Right forelimb (tissue), 1 donor: ENCODE measurements around the gene FBXW11.
"Not testable (repeated sequence)": the region's sequence is repeated elsewhere in the genome, so short reads cannot be mapped to it uniquely, and the experiment has no call there.

ENCODE experiments used
- DNase-seq: peaks from one replicate; pipeline ENCODE4 v3.0.0-alpha.2; 2018

FBXW11 gene

GRCh38 chr5:172006321-172007174 is at the start of gene FBXW11:
FBXW11 (minus strand) TSS chr5:172006638; CDS start chr5:172006502, 136 bp downstream.
- DNase-seq, result peak; percentile 95

- DNase-seq, result no peak
These were observed 49.6 kb upstream of the FBXW11 start for GRCh38 chr5:172055996-172056395.

- DNase-seq, result no peak
These were observed 49.0 kb upstream of the FBXW11 start for GRCh38 chr5:172055421-172055820.

GRCh38 chr5:172054611-172055153 is 48.2 kb upstream of the FBXW11 start:
- DNase-seq, result no peak

GRCh38 chr5:172052450-172053236 is 46.2 kb upstream of the FBXW11 start:
- DNase-seq, result no peak

GRCh38 chr5:172051643-172052339 is 45.4 kb upstream of the FBXW11 start:
- no peak for DNase-seq

GRCh38 chr5:172050080-172050479 is 43.6 kb upstream of the FBXW11 start:
- no peak for DNase-seq

- no peak for DNase-seq
These were observed 42.9 kb upstream of the FBXW11 start for GRCh38 chr5:172049226-172049796.

- no peak for DNase-seq
These were observed 42.2 kb upstream of the FBXW11 start for GRCh38 chr5:172048539-172049101.

GRCh38 chr5:172048170-172048422 is 41.7 kb upstream of the FBXW11 start:
- no peak for DNase-seq

- no peak for DNase-seq
These were observed 40.2 kb upstream of the FBXW11 start for GRCh38 chr5:172046593-172046992.

- DNase-seq, result no peak
These were observed 38.8 kb upstream of the FBXW11 start for GRCh38 chr5:172045315-172045632.

GRCh38 chr5:172044631-172045314 is 38.3 kb upstream of the FBXW11 start:
- DNase-seq, result no peak

GRCh38 chr5:172043865-172044264 is 37.4 kb upstream of the FBXW11 start:
- no peak for DNase-seq

- no peak for DNase-seq
These were observed 35.7 kb upstream of the FBXW11 start for GRCh38 chr5:172042183-172042582.

- DNase-seq, result no peak
These were observed 31.7 kb upstream of the FBXW11 start for GRCh38 chr5:172038167-172038566.

GRCh38 chr5:172035049-172035448 is 28.6 kb upstream of the FBXW11 start:
- no peak for DNase-seq

- no peak for DNase-seq
These were observed 25.5 kb upstream of the FBXW11 start for GRCh38 chr5:172031894-172032461.

- no peak for DNase-seq
These were observed 23.4 kb upstream of the FBXW11 start for GRCh38 chr5:172029876-172030275.

GRCh38 chr5:172028167-172028566 is 21.7 kb upstream of the FBXW11 start:
- DNase-seq, result no peak

GRCh38 chr5:172020110-172020786 is 13.8 kb upstream of the FBXW11 start:
- not testable (repeated sequence) for DNase-seq
